A673 (cell line): ENCODE measurements around the gene TMEM163.

Experiments used
- EZH2 ChIP-seq: fragments of 200-600 bp; sonication (generic); IDR thresholded peaks from 2 replicates; pipeline ENCODE4 v1.6.1; 2017; ENCODE audit warnings: borderline replicate concordance, low read depth, mild to moderate bottlenecking, mixed read lengths, antibody characterized with exemption, low read length; ENCODE audit not compliant: poor library complexity, severe bottlenecking
- TF ChIP-seq, protein P1 (sequence below): fragments of 300-800, 200-600 bp; sonication (generic); conservative IDR thresholded peaks from 2 replicates; pipeline ENCODE4 v1.5.1; 2017; ENCODE audit warnings: low read depth, mild to moderate bottlenecking, antibody characterized with exemption, low read length, moderate library complexity, mixed read lengths

DNA sequence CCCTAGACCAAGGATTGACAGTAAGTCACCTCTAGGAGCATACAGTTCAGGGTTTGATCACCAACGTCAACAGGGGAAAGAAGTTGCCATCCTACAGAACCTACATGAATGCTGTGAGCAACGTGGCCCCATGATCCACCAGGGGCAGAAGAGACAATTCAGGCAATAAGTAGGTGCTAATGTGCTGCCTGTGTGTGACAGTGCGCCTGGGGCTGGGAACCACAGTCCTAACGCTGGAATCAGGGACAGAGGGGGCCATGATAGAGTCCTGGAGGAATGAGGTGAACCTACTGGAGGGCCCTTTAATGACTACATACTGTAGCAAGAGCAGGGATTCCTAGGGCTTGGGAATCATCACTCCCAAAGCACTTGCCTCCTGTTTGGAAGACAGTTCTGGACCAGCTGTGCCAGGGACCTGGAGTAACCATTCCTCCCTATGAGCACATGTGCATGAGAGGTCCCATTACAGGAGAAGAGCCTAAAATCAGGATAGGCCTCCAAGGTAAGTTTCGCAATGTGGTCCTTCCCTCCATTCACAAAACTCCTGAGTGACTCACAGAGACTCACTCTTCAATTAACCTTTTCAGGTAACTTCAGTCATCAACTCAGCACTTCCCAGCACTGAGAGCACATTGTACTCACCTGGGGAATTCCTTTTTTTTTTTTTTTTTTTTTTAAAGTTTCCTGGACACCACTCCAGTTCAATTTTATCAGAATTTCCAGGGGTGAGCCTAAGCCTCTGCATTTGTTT is 214.0 kb downstream of the TMEM163 start:
- TF ChIP-seq, protein P1, sequence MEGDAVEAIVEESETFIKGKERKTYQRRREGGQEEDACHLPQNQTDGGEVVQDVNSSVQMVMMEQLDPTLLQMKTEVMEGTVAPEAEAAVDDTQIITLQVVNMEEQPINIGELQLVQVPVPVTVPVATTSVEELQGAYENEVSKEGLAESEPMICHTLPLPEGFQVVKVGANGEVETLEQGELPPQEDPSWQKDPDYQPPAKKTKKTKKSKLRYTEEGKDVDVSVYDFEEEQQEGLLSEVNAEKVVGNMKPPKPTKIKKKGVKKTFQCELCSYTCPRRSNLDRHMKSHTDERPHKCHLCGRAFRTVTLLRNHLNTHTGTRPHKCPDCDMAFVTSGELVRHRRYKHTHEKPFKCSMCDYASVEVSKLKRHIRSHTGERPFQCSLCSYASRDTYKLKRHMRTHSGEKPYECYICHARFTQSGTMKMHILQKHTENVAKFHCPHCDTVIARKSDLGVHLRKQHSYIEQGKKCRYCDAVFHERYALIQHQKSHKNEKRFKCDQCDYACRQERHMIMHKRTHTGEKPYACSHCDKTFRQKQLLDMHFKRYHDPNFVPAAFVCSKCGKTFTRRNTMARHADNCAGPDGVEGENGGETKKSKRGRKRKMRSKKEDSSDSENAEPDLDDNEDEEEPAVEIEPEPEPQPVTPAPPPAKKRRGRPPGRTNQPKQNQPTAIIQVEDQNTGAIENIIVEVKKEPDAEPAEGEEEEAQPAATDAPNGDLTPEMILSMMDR, result no peak
- no peak for TF ChIP-seq EZH2
